Astrocyte (in vitro differentiated cells and primary cell): ENCODE data around the gene VEGFA.

ENCODE experiments used
- CTCF ChIP-seq: IDR thresholded peaks from 2 replicates; pipeline ENCODE4 v1.5.1; 2011; ENCODE audit warnings: low read depth, mild to moderate bottlenecking, inconsistent platforms, low read length, moderate library complexity; ENCODE audit not compliant: insufficient read depth
- EZH2 ChIP-seq: IDR thresholded peaks from 2 replicates; pipeline ENCODE4 v1.6.1; 2012; ENCODE audit warnings: mild to moderate bottlenecking, low read length, inconsistent platforms; ENCODE audit not compliant: insufficient read depth

- TF ChIP-seq CTCF (no peak), EZH2 (no peak)
Observed at GRCh38 chr6:43786664-43787329, 16.8 kb downstream of the VEGFA start.
